HG03108 (cell line): Measurements from ENCODE around the gene DUS1L.

Source experiments
- ATAC-seq: cut with Tn5 transposase; IDR thresholded peaks from one replicate; pipeline ENCODE4 v1.9.1; 2021; ENCODE audit warnings: moderate library complexity; ENCODE audit not compliant: unreplicated experiment

DUS1L gene

GRCh38 chr17:82088838-82089722 lies 23.5 kb upstream of the DUS1L start:
- no peak for ATAC-seq

GRCh38 chr17:82087961-82088837 lies 22.6 kb upstream of the DUS1L start:
- ATAC-seq = no peak

- no peak for ATAC-seq
Measured at GRCh38 chr17:82086941-82087906, 21.6 kb upstream of the DUS1L start.

GRCh38 chr17:82085931-82086764 lies 20.5 kb upstream of the DUS1L start:
- ATAC-seq = no peak

- ATAC-seq = no peak
Measured at GRCh38 chr17:82085031-82085861, 19.6 kb upstream of the DUS1L start.

GRCh38 chr17:82084373-82085030 lies 18.9 kb upstream of the DUS1L start:
- no peak for ATAC-seq

GRCh38 chr17:82083533-82084359 lies 18.1 kb upstream of the DUS1L start:
- ATAC-seq = no peak

- ATAC-seq = no peak
Measured at GRCh38 chr17:82083009-82083408, 17.4 kb upstream of the DUS1L start.

GRCh38 chr17:82082456-82082855 lies 16.9 kb upstream of the DUS1L start:
- no peak for ATAC-seq

GRCh38 chr17:82081966-82082365 lies 16.4 kb upstream of the DUS1L start:
- no peak for ATAC-seq

GRCh38 chr17:82081546-82081945 lies 15.9 kb upstream of the DUS1L start:
- no peak for ATAC-seq

- no peak for ATAC-seq
Measured at GRCh38 chr17:82080789-82081464, 15.3 kb upstream of the DUS1L start.

- ATAC-seq = no peak
Measured at GRCh38 chr17:82080048-82080788, 14.6 kb upstream of the DUS1L start.

- ATAC-seq = no peak
Measured at GRCh38 chr17:82079001-82079677, 13.5 kb upstream of the DUS1L start.

- no peak for ATAC-seq
Measured at GRCh38 chr17:82078433-82078832, 12.8 kb upstream of the DUS1L start.
